GM21360 (cell line): Measurements from ENCODE around the gene RGP1.

ENCODE experiments used
- ATAC-seq: cut with Tn5 transposase; IDR thresholded peaks from one replicate; pipeline ENCODE4 v1.9.1; 2021; ENCODE audit warnings: mild to moderate bottlenecking, moderate library complexity; ENCODE audit not compliant: unreplicated experiment

The RGP1 gene

DNA sequence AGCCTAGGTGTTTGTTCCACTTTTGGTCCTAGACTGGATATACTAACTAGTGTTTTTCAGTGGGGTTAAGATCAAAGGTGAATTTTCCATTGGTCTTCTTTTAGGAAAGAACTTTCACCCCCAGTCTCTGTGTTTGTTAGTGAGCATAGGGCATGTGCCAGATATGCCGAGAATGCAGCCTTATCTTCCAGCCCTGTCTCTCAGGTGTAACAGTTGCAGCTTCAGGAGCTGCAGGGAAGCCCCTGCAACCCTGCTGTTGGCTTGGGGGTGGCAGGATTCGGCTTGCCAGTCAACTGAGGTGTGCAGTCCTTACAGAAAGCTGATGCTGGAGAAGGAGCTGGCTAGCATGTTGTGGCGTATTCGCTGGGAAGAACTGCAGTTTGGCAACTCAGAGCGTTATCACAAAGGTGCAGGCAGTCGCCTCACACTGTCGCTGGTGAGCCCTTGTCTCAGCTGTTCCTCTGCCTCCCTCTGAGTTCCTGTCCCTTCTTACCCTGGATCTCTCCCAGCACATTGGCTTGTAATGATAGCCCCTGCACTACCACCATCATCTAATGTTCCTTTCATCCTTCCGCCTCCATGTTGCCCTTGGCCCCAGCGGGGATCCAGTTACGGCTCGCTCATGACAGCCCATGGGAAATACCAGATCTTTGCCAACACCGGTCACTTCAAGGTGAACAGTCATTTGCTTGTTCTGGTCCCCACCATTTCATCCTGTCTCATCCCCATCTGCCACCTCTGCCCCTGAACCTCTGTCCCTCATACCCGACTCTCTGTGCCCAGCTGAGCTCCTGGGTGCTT lies 52.4 kb downstream of the RGP1 start:
- ATAC-seq = no peak

GRCh38 chr9:35806101-35806500 lies 57.0 kb downstream of the RGP1 start:
- ATAC-seq = no peak
